Erythroblast (primary cell): ENCODE measurements around the gene BSN.

Source experiments
- GATA1 ChIP-seq: IDR thresholded peaks from 2 replicates; pipeline ENCODE4 v1.6.1; 2011; ENCODE audit warnings: low read depth, mild to moderate bottlenecking, control low read depth, low read length, moderate library complexity
- POLR2A ChIP-seq: IDR thresholded peaks from 2 replicates; pipeline ENCODE4 v1.6.1; 2011; ENCODE audit warnings: mild to moderate bottlenecking, low read length

DNA sequence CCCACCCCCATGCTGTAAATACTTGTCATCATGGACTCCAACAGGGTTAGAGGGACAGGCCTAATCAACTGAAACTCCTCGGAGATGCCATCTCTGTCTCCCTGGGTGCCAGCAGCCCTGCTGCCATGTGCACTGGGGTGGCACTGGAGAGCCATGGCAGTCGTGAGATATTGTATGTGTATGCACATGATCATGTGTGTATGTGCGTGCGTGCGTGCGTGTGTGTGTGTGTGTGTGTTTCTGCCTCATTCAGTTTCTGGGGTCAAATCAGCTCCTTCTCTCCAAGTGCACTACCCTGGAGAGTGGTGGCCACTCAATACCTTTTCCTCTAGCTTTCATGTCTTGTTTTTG lies 116.6 kb downstream of the BSN start:
- no peak for TF ChIP-seq POLR2A
- TF ChIP-seq GATA1 = no peak
